Breast epithelium (tissue), 4 donors: ENCODE data around the gene CCDC186. TPM values are rescaled to one million over a fixed set of nuclear protein-coding genes. Genes with fewer than 3 reads are reported as not detected.
"Not testable (repeated sequence)": the region's sequence is repeated elsewhere in the genome, so short reads cannot be mapped to it uniquely, and the experiment has no call there.

Experiments used
- DNase-seq, 2 donors: peaks; one replicate each; pipeline ENCODE4 v3.0.0-alpha.2; 2019; ENCODE audit warnings: low spot score in 2 of 2
- H3K27ac ChIP-seq, 2 donors: fragments of 200-600 bp; sonication (generic) in 1 of 2; one replicate each; pipeline ENCODE4 v1.5.1; 2016 to 2019; ENCODE audit warnings: mild to moderate bottlenecking in 1 of 2
- H3K27me3 ChIP-seq, 2 donors: fragments of 200-600 bp; sonication (generic) in 1 of 2; one replicate each; pipeline versions ENCODE4 v1.5.1 to v1.6.0; 2017 to 2019; ENCODE audit warnings: control low read depth in 1 of 2, mild to moderate bottlenecking in 1 of 2
- H3K36me3 ChIP-seq: fragments of 200-600 bp; one replicate; pipeline ENCODE4 v1.5.1; 2019
- H3K4me1 ChIP-seq, 2 donors: fragments of 200-600 bp; sonication (generic); one replicate each; pipeline ENCODE4 v1.5.1; 2016 to 2019; ENCODE audit warnings: control low read depth in 1 of 2
- H3K4me3 ChIP-seq, 3 donors: fragments of 200-600 bp; sonication (generic); 1 replicate in 2 of 3; 2 replicates in 1 of 3; pipeline ENCODE4 v1.5.1; 2016 to 2019; ENCODE audit warnings: mild to moderate bottlenecking in 3 of 3, moderate library complexity in 2 of 3
- H3K9me3 ChIP-seq, 2 donors: fragments of 200-600 bp; sonication (generic) in 1 of 2; one replicate each; pipeline ENCODE4 v1.5.1; 2016 to 2019; ENCODE audit warnings: control low read depth in 1 of 2
- POLR2A ChIP-seq: fragments of 450-650 bp; IDR thresholded peaks from one replicate; pipeline ENCODE4 v1.6.1; 2016; ENCODE audit warnings: antibody characterized with exemption, mild to moderate bottlenecking, moderate library complexity
- POLR2AphosphoS5 ChIP-seq, 3 donors: sonication (generic); formaldehyde crosslinking; IDR thresholded peaks; one replicate each; pipeline ENCODE4 v1.6.1; 2017; ENCODE audit warnings: antibody characterized with exemption in 3 of 3
- intact Hi-C: fragments of 100-400 bp; cut with DNase I; formaldehyde crosslinking; loops from one replicate; pipeline ENCODE4 v1.15.1; 2023; ENCODE audit warnings: low total_unique reads
- total RNA-seq, 3 donors: library from RNA; depleted of rRNA; stranded (reverse); fragments of >200 nt; gene quantifications; one replicate each; pipeline ENCODE4 v1.1.0, GENCODE V29; 2016
- TF ChIP-seq, protein P1 (sequence below), 3 donors: fragments of 450-650 bp; IDR thresholded peaks; one replicate each; pipeline ENCODE4 v1.5.1; 2016 to 2017; ENCODE audit warnings: antibody characterized with exemption in 3 of 3, mild to moderate bottlenecking in 3 of 3, moderate library complexity in 3 of 3

CCDC186 gene
- total RNA-seq, 3 donors from 2014 or later, result 23.5 to 62.1 (median 41.6) TPM

- Histone ChIP-seq H3K36me3 (no peaks in the 10 kb centered on the region), H3K27me3 (no peaks in the 10 kb centered on the region), H3K9me3 (no peaks in the 10 kb centered on the region), H3K4me1 (no peaks in the 10 kb centered on the region), H3K4me3 (no peak overlapping the region), H3K27ac (no peak overlapping the region)
- TF ChIP-seq, protein P1, sequence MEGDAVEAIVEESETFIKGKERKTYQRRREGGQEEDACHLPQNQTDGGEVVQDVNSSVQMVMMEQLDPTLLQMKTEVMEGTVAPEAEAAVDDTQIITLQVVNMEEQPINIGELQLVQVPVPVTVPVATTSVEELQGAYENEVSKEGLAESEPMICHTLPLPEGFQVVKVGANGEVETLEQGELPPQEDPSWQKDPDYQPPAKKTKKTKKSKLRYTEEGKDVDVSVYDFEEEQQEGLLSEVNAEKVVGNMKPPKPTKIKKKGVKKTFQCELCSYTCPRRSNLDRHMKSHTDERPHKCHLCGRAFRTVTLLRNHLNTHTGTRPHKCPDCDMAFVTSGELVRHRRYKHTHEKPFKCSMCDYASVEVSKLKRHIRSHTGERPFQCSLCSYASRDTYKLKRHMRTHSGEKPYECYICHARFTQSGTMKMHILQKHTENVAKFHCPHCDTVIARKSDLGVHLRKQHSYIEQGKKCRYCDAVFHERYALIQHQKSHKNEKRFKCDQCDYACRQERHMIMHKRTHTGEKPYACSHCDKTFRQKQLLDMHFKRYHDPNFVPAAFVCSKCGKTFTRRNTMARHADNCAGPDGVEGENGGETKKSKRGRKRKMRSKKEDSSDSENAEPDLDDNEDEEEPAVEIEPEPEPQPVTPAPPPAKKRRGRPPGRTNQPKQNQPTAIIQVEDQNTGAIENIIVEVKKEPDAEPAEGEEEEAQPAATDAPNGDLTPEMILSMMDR (IDR thresholded peaks at IDR 0.05), result no peak
- no peak for TF ChIP-seq POLR2AphosphoS5 (IDR thresholded peaks at IDR 0.05)
- no peak for TF ChIP-seq POLR2A
- intact Hi-C loops, result no loop called here
- no peak for DNase-seq
These were observed 32.0 kb downstream of the CCDC186 start for GRCh38 chr10:114142018-114142417.

DNA sequence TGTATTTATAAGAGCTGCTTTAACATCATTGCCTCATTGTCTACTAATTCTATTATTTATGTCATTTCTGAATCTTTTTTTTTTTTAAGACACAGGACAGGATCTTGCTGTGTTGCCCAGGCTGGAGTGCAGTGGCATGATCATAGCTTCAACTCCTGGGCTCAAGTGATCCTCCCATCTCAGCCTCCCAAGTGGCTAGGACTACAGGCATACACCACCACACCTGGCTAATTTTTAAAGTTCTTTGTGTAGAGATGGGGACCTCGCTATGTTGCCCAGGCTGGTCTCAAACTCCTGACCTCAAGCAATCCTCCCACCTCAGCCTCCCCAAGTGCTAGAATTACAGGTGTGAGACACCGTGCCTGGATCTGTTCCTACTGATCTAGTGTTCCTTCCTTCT is 33.2 kb downstream of the CCDC186 start:
- H3K27ac ChIP-seq, intact Hi-C loops, H3K27me3 ChIP-seq, DNase-seq, H3K4me3 ChIP-seq, H3K4me1 ChIP-seq, H3K9me3 ChIP-seq, H3K36me3 ChIP-seq: not testable (repeated sequence)

DNA sequence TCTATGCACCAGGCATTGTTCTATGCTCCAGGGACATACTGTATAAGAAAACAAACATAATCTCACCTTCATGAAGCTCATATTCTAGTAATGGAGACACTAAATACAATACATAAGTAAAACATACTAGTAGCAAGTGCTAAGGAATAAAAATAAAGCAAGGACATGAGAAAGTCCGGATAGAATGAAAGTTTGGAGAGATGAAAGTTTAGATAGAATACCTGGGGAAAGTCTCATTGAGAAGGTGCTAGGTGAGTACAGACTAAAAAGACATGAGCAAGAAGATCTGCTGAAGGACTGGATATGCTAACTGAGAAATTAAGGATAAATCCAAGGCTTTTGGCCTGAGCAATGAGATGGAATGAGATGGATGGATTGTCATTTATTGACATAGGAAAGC is 34.0 kb downstream of the CCDC186 start:
- no peak for DNase-seq
- Histone ChIP-seq H3K27me3 (no peaks in the 10 kb centered on the region), H3K9me3 (no peaks in the 10 kb centered on the region), H3K36me3 (no peaks in the 10 kb centered on the region), H3K27ac (no peak overlapping the region), H3K4me1 (no peaks in the 10 kb centered on the region), H3K4me3 (no peak overlapping the region)
- intact Hi-C loops, result no loop called here
- TF ChIP-seq POLR2AphosphoS5 (IDR thresholded peaks at IDR 0.05) (no peak), POLR2A (no peak)
- TF ChIP-seq, protein P1 (IDR thresholded peaks at IDR 0.05), result no peak

DNA sequence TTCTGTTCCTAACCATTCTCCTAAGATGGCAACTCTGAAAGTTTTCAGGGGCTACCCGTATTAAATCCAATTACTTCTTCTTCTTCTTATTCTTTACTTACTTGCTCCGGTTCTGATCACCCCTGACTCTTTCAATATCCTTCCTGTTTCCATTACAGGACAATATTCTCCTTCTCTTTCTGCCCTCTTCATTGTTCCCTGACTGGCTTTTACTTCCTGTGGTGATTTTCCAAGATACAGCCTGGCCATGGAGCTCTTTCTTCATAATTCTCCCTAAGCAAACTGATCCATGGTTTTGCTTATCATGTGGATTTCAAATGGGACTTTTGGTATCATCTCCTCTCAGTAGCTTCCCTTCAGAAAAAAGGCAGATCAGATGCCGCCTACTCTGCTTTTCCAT is 35.4 kb downstream of the CCDC186 start:
- no peaks in the 10 kb centered on the region for H3K36me3 ChIP-seq
- no peak overlapping the region for H3K4me3 ChIP-seq

GRCh38 chr10:114135476-114135875 is 38.5 kb downstream of the CCDC186 start:
- DNase-seq, result no peak
- Histone ChIP-seq H3K4me3 (no peak overlapping the region), H3K36me3 (no peaks in the 10 kb centered on the region), H3K27ac (no peak overlapping the region), H3K9me3 (no peaks in the 10 kb centered on the region), H3K4me1 (no peaks in the 10 kb centered on the region), H3K27me3 (no peaks in the 10 kb centered on the region)
- intact Hi-C loops, result no loop called here
- TF ChIP-seq POLR2AphosphoS5 (IDR thresholded peaks at IDR 0.05), result no peak

More for the DNA sequence above, 35.4 kb downstream of the CCDC186 start:
- intact Hi-C loops, result no loop called here
- Histone ChIP-seq H3K27ac (no peak overlapping the region), H3K4me1 (no peaks in the 10 kb centered on the region), H3K27me3 (no peaks in the 10 kb centered on the region), H3K9me3 (no peaks in the 10 kb centered on the region)
- TF ChIP-seq, protein P1 (IDR thresholded peaks at IDR 0.05), result no peak
- DNase-seq, result no peak

DNA sequence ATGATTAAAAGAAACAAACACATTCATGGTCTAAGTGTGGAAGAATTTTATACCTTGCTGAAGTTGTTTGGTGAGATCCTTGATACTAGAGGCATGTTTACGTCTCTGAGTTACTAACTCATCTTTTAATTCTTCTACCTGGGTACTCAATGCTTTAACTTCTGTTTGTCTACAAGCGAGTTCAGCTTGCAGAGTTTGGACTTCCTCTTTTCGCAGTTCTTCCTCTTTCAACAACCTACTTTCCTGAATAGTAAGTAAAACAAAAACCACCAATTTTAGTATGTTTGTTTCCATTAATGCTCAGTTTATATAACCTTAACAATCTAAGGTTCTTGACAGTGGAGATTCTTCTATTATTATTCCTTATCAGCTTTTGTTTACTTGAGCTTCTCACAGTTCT is 42.9 kb downstream of the CCDC186 start:
- Histone ChIP-seq H3K27me3 (no peaks in the 10 kb centered on the region), H3K36me3 (peaks cover 6% of the 10 kb centered on the region), H3K4me1 (no peaks in the 10 kb centered on the region), H3K27ac (no peak overlapping the region), H3K4me3 (no peak overlapping the region), H3K9me3 (no peaks in the 10 kb centered on the region)
- TF ChIP-seq POLR2AphosphoS5 (IDR thresholded peaks at IDR 0.05) (no peak), POLR2A (no peak)
- TF ChIP-seq, protein P1 (IDR thresholded peaks at IDR 0.05), result no peak
- intact Hi-C loops, result no loop called here
- DNase-seq, result no peak
